Body of pancreas (tissue), 4 donors: ENCODE data around the gene ARL2BP.

Experiments
- POLR2A ChIP-seq, 3 donors: fragments of 450-650 bp; IDR thresholded peaks; one replicate each; pipeline ENCODE4 v1.6.1; 2016; ENCODE audit warnings: antibody characterized with exemption in 3 of 3, mild to moderate bottlenecking in 2 of 3
- TF ChIP-seq, protein P1 (sequence below), 7 experiments: fragments of 450-650 bp in 4 of 7; fragments of 200-600 bp in 3 of 7; sonication (generic) in 3 of 7; IDR thresholded peaks; one replicate each; pipeline ENCODE4 v1.5.1; 2016 to 2019; ENCODE audit warnings: antibody characterized with exemption in 7 of 7

DNA sequence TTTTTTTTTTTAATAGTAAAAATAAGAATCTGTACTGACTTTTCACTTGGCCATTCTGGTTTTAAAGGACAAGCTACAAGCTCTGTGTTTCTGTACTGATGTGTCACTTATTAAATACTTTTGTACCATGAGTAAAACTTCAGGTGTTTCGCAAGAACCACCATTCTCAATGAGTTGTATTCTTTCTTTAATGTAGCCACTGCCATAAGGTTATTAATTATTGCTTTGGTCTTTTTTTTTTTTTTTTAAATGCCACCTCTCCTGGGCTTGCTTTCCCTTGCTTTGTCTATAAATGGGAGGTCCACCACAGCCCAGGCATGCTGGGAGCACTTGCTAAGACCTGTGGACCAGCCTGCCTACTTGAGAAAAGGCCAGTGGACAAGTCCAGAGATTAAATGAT is 8.4 kb downstream of the ARL2BP start:
- TF ChIP-seq, protein P1, sequence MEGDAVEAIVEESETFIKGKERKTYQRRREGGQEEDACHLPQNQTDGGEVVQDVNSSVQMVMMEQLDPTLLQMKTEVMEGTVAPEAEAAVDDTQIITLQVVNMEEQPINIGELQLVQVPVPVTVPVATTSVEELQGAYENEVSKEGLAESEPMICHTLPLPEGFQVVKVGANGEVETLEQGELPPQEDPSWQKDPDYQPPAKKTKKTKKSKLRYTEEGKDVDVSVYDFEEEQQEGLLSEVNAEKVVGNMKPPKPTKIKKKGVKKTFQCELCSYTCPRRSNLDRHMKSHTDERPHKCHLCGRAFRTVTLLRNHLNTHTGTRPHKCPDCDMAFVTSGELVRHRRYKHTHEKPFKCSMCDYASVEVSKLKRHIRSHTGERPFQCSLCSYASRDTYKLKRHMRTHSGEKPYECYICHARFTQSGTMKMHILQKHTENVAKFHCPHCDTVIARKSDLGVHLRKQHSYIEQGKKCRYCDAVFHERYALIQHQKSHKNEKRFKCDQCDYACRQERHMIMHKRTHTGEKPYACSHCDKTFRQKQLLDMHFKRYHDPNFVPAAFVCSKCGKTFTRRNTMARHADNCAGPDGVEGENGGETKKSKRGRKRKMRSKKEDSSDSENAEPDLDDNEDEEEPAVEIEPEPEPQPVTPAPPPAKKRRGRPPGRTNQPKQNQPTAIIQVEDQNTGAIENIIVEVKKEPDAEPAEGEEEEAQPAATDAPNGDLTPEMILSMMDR (IDR thresholded peaks at IDR 0.05), result no peak
- no peak for TF ChIP-seq POLR2A (IDR thresholded peaks at IDR 0.05)
